Transverse colon (tissue), 4 donors: Measurements from ENCODE around the gene AKAIN1.

ENCODE experiments used
- CTCF ChIP-seq, 5 experiments: fragments of 200-600 bp in 3 of 5; fragments of 450-650 bp in 2 of 5; sonication (generic) in 3 of 5; IDR thresholded peaks; 1 replicate in 2 of 5; 2 replicates in 3 of 5; pipeline ENCODE4 v1.5.1; 2016 to 2017; ENCODE audit warnings: antibody characterized with exemption in 5 of 5, inconsistent platforms in 3 of 5, mild to moderate bottlenecking in 2 of 5, moderate library complexity in 1 of 5
- EP300 ChIP-seq: sonication (generic); formaldehyde crosslinking; IDR thresholded peaks from one replicate; pipeline ENCODE4 v1.6.1; 2017; ENCODE audit warnings: antibody characterized with exemption, low read depth
- POLR2A ChIP-seq: fragments of 450-650 bp; IDR thresholded peaks from one replicate; pipeline ENCODE4 v1.6.1; 2016; ENCODE audit warnings: antibody characterized with exemption, mild to moderate bottlenecking, moderate library complexity
- POLR2AphosphoS5 ChIP-seq, 3 donors: sonication (generic); formaldehyde crosslinking; IDR thresholded peaks; one replicate each; pipeline ENCODE4 v1.6.1; 2016; ENCODE audit warnings: antibody characterized with exemption in 3 of 3

- TF ChIP-seq CTCF (IDR thresholded peaks at IDR 0.05) (no peak), EP300 (no peak), POLR2AphosphoS5 (IDR thresholded peaks at IDR 0.05) (no peak), POLR2A (no peak)
These were observed 99.8 kb downstream of the AKAIN1 start for GRCh38 chr18:5097116-5097703.
